ENCODE data around the gene CCDC148.

The CCDC148 gene

DNA sequence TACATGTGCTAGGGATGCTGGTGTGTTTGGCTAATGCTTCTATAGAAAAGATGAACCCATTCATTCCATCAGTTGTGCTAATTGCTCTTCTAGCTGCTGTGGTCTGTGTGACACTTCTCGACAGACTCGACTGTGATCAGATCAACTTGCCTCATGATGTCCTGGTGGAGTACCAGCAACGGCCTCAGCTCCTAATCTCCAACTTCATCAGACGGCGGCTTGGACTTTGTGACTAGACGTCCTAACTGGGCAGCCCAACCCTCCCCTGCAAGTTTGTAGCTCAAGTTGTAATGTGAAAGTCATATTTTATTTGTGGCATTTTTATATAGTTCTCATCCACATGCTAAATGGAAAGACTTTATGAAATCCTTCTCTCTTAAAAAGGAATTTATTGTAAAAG is 321.9 kb downstream of the CCDC148 start:
- no peak for DNase-seq (ENCODE audit: low read depth)
- TF ChIP-seq, protein P1, sequence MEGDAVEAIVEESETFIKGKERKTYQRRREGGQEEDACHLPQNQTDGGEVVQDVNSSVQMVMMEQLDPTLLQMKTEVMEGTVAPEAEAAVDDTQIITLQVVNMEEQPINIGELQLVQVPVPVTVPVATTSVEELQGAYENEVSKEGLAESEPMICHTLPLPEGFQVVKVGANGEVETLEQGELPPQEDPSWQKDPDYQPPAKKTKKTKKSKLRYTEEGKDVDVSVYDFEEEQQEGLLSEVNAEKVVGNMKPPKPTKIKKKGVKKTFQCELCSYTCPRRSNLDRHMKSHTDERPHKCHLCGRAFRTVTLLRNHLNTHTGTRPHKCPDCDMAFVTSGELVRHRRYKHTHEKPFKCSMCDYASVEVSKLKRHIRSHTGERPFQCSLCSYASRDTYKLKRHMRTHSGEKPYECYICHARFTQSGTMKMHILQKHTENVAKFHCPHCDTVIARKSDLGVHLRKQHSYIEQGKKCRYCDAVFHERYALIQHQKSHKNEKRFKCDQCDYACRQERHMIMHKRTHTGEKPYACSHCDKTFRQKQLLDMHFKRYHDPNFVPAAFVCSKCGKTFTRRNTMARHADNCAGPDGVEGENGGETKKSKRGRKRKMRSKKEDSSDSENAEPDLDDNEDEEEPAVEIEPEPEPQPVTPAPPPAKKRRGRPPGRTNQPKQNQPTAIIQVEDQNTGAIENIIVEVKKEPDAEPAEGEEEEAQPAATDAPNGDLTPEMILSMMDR (IDR thresholded peaks at IDR 0.05; ENCODE audit: control insufficient read depth, extremely low read depth, insufficient read depth): no peak
- no peak overlapping the region for H3K4me3 ChIP-seq (ENCODE audit: low read depth, low read length)

DNA sequence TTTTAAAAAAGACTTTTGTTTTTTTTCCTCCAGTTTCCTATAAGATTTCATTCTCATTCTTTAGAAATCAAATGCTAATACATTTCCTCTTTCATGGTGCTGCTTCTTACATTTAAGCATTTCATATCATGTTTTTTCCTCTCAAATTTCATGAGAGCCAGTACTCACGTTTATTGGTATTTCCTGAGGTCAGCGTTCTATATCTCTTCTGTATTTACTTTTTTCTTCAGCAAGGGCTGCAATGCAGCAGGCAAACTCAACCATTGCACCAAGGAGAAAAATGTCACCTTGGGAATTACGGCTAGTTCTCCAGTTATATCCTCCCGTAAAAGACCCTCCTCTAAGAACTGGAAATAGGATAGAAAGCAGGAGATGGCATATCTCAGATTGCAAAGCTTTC is 322.5 kb downstream of the CCDC148 start:
- H3K4me3 ChIP-seq (ENCODE audit: low read depth, low read length): no peak overlapping the region
- DNase-seq (ENCODE audit: low read depth): no peak
- TF ChIP-seq, protein P1 (IDR thresholded peaks at IDR 0.05; ENCODE audit: control insufficient read depth, extremely low read depth, insufficient read depth): no peak

DNA sequence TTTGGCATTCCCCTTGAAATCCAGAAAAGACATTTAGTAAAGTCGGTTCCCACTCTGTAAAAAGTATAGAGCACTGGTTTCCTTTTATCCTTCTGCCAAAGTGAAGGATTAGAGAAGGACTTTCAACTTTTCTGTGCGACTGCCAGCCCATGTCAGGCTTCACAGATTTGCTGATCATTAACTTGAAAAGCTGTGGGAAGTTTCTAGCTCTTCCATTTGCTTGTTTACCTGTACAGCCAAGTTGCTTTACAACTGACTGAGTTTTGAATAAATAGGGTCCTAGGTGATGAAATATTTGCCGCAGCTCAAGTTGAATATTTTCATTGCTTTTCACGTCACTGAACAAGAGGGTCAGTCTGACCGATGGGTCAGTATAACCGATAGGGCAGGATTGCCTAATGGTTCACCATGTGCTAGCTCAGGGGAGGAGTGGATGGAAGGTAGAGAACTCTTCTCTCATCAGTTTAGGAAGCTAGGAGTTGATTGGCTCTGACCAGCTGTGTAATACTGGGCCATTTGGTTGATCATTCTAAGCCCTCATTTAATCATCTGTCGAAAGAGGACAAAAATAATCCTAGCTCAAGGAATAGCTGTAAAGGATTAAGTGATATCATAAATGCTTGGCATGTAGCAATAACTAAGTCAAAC is 324.5 kb downstream of the CCDC148 start:
- TF ChIP-seq, protein P1 (IDR thresholded peaks at IDR 0.05; ENCODE audit: control insufficient read depth, extremely low read depth, insufficient read depth): no peak
- no peak overlapping the region for H3K4me3 ChIP-seq (ENCODE audit: low read depth, low read length)
- no peak for DNase-seq (ENCODE audit: low read depth)

DNA sequence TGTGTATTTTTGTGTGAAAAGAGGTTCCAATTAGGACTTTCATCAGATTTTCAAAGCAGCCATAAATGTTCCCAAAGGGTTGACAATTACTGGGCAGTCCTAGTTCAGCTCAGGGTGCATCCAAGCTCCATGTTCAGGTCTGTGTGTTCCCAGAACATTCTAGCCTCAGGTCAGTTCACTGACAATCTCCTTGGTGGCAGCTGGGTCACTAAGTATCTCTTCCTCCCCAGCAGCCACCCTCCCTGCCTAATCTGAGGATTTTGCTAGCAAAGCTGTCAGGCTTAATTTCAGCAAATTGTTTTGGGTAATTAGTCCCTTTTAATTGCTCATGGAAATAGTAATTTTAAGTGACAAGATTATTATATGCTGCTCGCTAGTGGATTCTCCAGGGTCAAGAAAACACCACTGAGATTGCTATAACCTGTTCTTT is 325.1 kb downstream of the CCDC148 start:
- DNase-seq (ENCODE audit: low read depth): no peak
- H3K4me3 ChIP-seq (ENCODE audit: low read depth, low read length): no peak overlapping the region
- TF ChIP-seq, protein P1 (IDR thresholded peaks at IDR 0.05; ENCODE audit: control insufficient read depth, extremely low read depth, insufficient read depth): no peak

DNA sequence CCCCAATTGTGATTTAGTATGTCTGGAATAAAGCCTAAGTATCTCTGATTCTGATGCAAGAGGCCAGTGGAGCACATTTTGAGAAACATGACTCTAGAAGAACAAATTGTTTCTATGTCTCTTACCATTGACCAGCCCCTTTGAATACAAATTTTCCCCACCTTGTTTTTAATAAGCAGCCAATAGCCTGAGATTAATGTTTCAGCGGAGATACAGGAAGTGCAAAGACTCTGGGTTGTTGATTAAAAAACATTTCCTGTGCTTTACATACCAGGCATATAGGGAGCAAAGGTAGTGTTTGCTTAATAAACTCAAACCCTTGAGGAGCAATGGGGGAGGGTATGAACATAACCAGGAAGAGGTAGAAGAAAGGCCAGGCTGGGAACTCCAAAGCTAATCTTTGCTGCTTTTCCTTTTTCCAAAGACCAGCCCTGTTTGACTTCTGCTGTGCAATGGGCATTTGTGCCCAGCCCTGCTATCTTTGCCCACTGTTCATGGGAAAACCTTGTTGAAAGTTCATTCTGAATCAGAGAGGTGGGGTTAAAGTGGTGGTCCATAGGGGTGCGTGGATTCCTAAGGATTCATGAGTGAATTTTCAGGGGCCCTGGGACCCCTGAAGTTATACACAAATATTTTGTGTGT is 325.6 kb downstream of the CCDC148 start:
- TF ChIP-seq, protein P1 (IDR thresholded peaks at IDR 0.05; ENCODE audit: control insufficient read depth, extremely low read depth, insufficient read depth): no peak
- no peak for DNase-seq (ENCODE audit: low read depth)
- H3K4me3 ChIP-seq (ENCODE audit: low read depth, low read length): no peak overlapping the region

DNA sequence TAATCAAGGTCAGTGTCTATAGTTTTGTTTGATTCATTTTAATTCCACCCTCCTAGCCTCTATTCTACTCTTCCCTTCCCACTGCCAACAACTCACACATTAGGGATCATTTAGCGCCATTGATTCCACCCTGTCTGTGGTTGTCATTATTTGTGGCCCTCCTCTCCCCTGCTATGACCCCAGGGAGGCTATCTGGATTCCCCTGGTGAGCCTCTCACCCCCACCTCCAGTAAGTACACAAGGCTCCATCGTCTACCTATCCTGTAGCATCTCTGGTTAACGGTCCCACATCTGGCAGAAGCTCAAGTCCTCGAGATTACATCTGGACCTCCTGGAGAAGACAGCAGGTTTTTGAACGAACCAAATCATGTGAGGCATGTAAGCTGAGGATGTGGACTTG is 327.5 kb downstream of the CCDC148 start:
- no peak overlapping the region for H3K4me3 ChIP-seq (ENCODE audit: low read depth, low read length)
- TF ChIP-seq, protein P1 (IDR thresholded peaks at IDR 0.05; ENCODE audit: control insufficient read depth, extremely low read depth, insufficient read depth): no peak
- DNase-seq (ENCODE audit: low read depth): no peak

Data from LNCaP clone FGC (cell line).